Ascending aorta (tissue), 2 donors: ENCODE data around the gene NRDE2. TPM values are rescaled to one million over a fixed set of nuclear protein-coding genes. Genes with fewer than 3 reads are reported as not detected.
A peak's percentile ranks its signal among the peaks of the same experiment; 100 is the strongest.

Experiments used
- DNase-seq, 2 donors: peaks; one replicate each; pipeline ENCODE4 v3.0.0-alpha.2; 2019; ENCODE audit warnings: low spot score in 2 of 2
- H3K27ac ChIP-seq, 2 donors: fragments of 200-600 bp; sonication (generic); one replicate each; pipeline ENCODE4 v1.5.1; 2016 to 2017; ENCODE audit warnings: mild to moderate bottlenecking in 1 of 2
- H3K27me3 ChIP-seq: fragments of 200-600 bp; sonication (generic); one replicate; pipeline ENCODE4 v1.5.1; 2017
- H3K36me3 ChIP-seq, 2 donors: fragments of 200-600 bp; sonication (generic); one replicate each; pipeline ENCODE4 v1.5.1; 2016
- H3K4me1 ChIP-seq, 2 donors: fragments of 200-600 bp; sonication (generic); one replicate each; pipeline ENCODE4 v1.5.1; 2016 to 2017; ENCODE audit warnings: mild to moderate bottlenecking in 1 of 2
- H3K4me3 ChIP-seq, 2 donors: fragments of 200-600 bp; sonication (generic); one replicate each; pipeline ENCODE4 v1.5.1; 2016 to 2017; ENCODE audit warnings: mild to moderate bottlenecking in 1 of 2
- H3K9me3 ChIP-seq, 2 donors: fragments of 200-600 bp; sonication (generic); one replicate each; pipeline ENCODE4 v1.5.1; 2016
- intact Hi-C: fragments of 100-400 bp; cut with DNase I; formaldehyde crosslinking; loops from one replicate; pipeline ENCODE4 v1.15.1; 2023
- total RNA-seq: library from RNA; depleted of rRNA; stranded (reverse); fragments of >200 nt; gene quantifications from one replicate; pipeline ENCODE4 v1.1.0, GENCODE V29; 2016
- TF ChIP-seq, protein P1 (sequence below), 3 experiments: fragments of 200-600 bp in 2 of 3; fragments of 450-650 bp in 1 of 3; sonication (generic) in 2 of 3; IDR thresholded peaks; one replicate each; pipeline ENCODE4 v1.5.1; 2016 to 2019; ENCODE audit warnings: antibody characterized with exemption in 3 of 3, mild to moderate bottlenecking in 1 of 3, moderate library complexity in 1 of 3

Gene NRDE2, protein sequence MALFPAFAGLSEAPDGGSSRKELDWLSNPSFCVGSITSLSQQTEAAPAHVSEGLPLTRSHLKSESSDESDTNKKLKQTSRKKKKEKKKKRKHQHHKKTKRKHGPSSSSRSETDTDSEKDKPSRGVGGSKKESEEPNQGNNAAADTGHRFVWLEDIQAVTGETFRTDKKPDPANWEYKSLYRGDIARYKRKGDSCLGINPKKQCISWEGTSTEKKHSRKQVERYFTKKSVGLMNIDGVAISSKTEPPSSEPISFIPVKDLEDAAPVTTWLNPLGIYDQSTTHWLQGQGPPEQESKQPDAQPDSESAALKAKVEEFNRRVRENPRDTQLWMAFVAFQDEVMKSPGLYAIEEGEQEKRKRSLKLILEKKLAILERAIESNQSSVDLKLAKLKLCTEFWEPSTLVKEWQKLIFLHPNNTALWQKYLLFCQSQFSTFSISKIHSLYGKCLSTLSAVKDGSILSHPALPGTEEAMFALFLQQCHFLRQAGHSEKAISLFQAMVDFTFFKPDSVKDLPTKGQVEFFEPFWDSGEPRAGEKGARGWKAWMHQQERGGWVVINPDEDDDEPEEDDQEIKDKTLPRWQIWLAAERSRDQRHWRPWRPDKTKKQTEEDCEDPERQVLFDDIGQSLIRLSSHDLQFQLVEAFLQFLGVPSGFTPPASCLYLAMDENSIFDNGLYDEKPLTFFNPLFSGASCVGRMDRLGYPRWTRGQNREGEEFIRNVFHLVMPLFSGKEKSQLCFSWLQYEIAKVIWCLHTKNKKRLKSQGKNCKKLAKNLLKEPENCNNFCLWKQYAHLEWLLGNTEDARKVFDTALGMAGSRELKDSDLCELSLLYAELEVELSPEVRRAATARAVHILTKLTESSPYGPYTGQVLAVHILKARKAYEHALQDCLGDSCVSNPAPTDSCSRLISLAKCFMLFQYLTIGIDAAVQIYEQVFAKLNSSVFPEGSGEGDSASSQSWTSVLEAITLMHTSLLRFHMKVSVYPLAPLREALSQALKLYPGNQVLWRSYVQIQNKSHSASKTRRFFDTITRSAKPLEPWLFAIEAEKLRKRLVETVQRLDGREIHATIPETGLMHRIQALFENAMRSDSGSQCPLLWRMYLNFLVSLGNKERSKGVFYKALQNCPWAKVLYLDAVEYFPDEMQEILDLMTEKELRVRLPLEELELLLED
- total RNA-seq = 9.2 TPM

GRCh38 chr14:90331497-90332270 lies at the start of gene NRDE2:
NRDE2 (minus strand) TSS chr14:90331941; CDS start chr14:90331904, 37 bp downstream.
- intact Hi-C loops = loop anchor here (1.0 to 5.0 kb wide), 4 partner anchors 52 to 486 kb away; partner anchors contain the start of genes CALM1 and TTC7B
- Histone ChIP-seq H3K36me3 (no peaks in the 10 kb centered on the region), H3K9me3 (no peaks in the 10 kb centered on the region), H3K4me3 (peak within 1 kb of the TSS; percentile 70 to 81), H3K27me3 (no peaks in the 10 kb centered on the region), H3K4me1 (peaks cover 0 to 3% of the 10 kb centered on the region in 2 donors), H3K27ac (peak within 1 kb of the TSS; percentile 82 to 83)
- TF ChIP-seq, protein P1, sequence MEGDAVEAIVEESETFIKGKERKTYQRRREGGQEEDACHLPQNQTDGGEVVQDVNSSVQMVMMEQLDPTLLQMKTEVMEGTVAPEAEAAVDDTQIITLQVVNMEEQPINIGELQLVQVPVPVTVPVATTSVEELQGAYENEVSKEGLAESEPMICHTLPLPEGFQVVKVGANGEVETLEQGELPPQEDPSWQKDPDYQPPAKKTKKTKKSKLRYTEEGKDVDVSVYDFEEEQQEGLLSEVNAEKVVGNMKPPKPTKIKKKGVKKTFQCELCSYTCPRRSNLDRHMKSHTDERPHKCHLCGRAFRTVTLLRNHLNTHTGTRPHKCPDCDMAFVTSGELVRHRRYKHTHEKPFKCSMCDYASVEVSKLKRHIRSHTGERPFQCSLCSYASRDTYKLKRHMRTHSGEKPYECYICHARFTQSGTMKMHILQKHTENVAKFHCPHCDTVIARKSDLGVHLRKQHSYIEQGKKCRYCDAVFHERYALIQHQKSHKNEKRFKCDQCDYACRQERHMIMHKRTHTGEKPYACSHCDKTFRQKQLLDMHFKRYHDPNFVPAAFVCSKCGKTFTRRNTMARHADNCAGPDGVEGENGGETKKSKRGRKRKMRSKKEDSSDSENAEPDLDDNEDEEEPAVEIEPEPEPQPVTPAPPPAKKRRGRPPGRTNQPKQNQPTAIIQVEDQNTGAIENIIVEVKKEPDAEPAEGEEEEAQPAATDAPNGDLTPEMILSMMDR (IDR thresholded peaks at IDR 0.05) = no peak
- DNase-seq = peak; percentile 91 to 99

GRCh38 chr14:90381011-90381786 lies 49.5 kb upstream of the NRDE2 start:
- H3K27ac ChIP-seq = peak overlapping the region; percentile 100
- peaks cover 0 to 16% of the 10 kb centered on the region in 2 donors for H3K4me1 ChIP-seq
- intact Hi-C loops = loop anchor here (5.0 to 10.0 kb wide), 4 partner anchors 296 to 684 kb away; partner anchors contain the start of genes RPS6KA5 and TTC7B
- H3K36me3 ChIP-seq = no peaks in the 10 kb centered on the region
- H3K27me3 ChIP-seq = no peaks in the 10 kb centered on the region
- TF ChIP-seq, protein P1 (IDR thresholded peaks at IDR 0.05) = no peak
- DNase-seq = no peak
- H3K9me3 ChIP-seq = no peaks in the 10 kb centered on the region
- H3K4me3 ChIP-seq = peak overlapping the region; percentile 72 to 75

- intact Hi-C loops = no loop called here
- no peaks in the 10 kb centered on the region for H3K36me3 ChIP-seq
- no peak for DNase-seq
- H3K4me1 ChIP-seq = peaks cover 0 to 6% of the 10 kb centered on the region in 2 donors
- H3K27ac ChIP-seq = no peak overlapping the region
- TF ChIP-seq, protein P1 (IDR thresholded peaks at IDR 0.05) = no peak
- no peaks in the 10 kb centered on the region for H3K9me3 ChIP-seq
- no peaks in the 10 kb centered on the region for H3K27me3 ChIP-seq
- no peak overlapping the region for H3K4me3 ChIP-seq
Observed at GRCh38 chr14:90379106-90379505, 47.4 kb upstream of the NRDE2 start.

DNA sequence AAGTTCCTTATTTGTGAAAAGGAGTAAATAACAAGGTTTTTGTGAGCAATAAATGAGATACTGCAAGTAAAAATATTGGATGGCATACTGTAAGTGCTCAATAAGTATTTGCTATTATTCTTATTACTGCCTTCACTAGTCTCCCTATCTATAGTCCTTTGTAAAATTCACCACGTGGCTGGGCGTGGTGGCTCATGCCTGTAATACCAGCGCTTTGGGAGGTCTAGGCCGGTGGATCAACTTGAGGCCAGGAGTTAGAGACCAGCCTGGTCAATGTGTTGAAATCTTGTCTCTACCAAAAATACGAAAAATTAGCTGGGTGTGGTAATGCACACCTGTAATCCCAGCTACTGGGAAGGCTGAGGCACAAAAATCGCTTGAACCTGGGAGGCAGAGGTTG lies 46.5 kb upstream of the NRDE2 start:
- H3K9me3 ChIP-seq = no peaks in the 10 kb centered on the region
- DNase-seq = no peak
- no peak overlapping the region for H3K27ac ChIP-seq
- H3K27me3 ChIP-seq = no peaks in the 10 kb centered on the region
- H3K36me3 ChIP-seq = no peaks in the 10 kb centered on the region
- TF ChIP-seq, protein P1 (IDR thresholded peaks at IDR 0.05) = no peak
- no peaks in the 10 kb centered on the region for H3K4me1 ChIP-seq
- intact Hi-C loops = no loop called here
- H3K4me3 ChIP-seq = no peak overlapping the region
